Dermis blood vessel endothelial cell (primary cell): ENCODE results near the gene SFXN1. TPM values are rescaled to one million over a fixed set of nuclear protein-coding genes. Genes with fewer than 3 reads are reported as not detected.

Experiments used
- DNase-seq: peaks from one replicate; pipeline ENCODE4 v3.0.0; 2010
- total RNA-seq: library from RNA; depleted of rRNA; stranded (reverse); fragments of >200 nt; gene quantifications from 2 replicates; pipeline ENCODE4 v1.2.3, GENCODE V29; 2014

The SFXN1 gene
- total RNA-seq, 1 donor from 2014 or later = 109 TPM

- DNase-seq = no peak
These were observed 11.6 kb upstream of the SFXN1 start for GRCh38 chr5:175466700-175467318.

DNA sequence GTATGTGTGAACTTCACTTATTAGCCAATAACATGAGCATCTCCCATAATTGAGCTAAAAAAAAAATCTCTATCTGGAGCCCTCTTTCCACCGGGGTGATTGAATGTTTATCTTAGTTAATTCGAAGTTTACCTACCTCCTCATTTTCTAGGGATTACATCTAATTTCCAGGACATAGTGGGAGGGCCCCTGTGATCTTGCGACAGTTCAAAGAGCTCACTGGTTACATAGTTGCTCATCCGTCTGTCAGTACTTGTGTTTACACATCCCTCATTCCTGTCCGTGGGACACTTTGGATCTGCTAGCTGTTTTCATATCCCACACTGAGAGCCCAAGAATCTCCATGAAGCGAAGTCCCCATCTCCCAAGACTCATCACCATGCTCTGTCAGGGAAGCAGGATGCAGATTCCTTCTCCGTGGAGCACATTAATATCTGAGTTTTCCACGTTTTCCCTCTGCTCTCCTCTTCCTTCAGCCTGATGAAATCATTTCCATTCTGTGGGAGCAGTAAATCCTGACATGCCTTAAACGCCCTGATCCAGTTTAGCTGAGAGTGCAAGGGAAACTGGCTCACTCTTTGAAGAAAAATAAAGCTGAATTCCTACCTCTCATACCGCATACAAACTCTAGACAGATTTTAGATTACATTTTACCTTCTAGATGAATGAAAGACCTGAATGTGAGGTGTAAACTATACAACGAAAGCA lies 10.2 kb upstream of the SFXN1 start:
- DNase-seq = no peak

DNA sequence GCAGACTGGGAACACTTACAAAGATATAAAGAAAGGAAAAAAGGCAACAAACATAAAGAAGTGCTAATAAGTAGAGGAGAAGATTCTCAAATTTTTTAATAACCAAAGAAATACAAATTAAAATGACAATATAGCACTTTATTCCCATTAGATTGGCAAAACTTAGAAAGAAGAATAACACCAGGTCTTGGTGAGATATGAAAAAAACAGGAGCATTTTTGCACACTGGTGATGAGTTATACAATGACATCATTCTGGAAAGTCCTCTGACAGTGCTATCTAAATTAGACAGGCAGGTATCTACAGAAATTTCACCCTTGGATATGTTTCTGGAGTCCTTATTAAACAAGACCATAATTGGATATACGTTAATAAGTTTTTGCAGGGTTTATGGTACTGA lies 9.5 kb upstream of the SFXN1 start:
- DNase-seq = no peak

- DNase-seq = no peak
These were observed 8.4 kb upstream of the SFXN1 start for GRCh38 chr5:175469916-175470315.

- DNase-seq = no peak
These were observed 7.6 kb upstream of the SFXN1 start for GRCh38 chr5:175470781-175471180.

- no peak for DNase-seq
These were observed 7.2 kb upstream of the SFXN1 start for GRCh38 chr5:175471196-175471595.

GRCh38 chr5:175471628-175472027 lies 6.7 kb upstream of the SFXN1 start:
- DNase-seq = no peak

GRCh38 chr5:175472378-175472777 lies 6.0 kb upstream of the SFXN1 start:
- DNase-seq = no peak

DNA sequence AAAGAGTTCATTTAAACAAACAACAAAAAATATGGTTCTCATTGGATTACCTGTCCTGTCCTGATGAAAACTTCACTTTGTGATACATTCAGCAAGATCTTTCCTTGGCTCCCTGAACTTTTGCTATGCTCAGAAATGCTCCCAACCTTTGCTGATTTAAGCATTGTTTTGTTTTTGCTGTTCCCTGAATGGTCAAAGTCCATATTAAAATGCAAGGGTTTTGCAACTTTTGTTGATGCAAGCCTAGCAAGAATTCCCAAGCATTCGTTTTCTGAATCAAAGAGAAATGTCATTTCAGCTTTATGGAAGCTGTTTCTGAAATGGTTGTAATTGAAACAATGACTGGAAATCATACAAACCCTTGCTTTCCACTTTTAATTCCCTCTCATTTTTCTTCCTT lies 3.1 kb upstream of the SFXN1 start:
- DNase-seq = no peak

- no peak for DNase-seq
These were observed 920 bp upstream of the SFXN1 start for GRCh38 chr5:175477440-175477839.

DNA sequence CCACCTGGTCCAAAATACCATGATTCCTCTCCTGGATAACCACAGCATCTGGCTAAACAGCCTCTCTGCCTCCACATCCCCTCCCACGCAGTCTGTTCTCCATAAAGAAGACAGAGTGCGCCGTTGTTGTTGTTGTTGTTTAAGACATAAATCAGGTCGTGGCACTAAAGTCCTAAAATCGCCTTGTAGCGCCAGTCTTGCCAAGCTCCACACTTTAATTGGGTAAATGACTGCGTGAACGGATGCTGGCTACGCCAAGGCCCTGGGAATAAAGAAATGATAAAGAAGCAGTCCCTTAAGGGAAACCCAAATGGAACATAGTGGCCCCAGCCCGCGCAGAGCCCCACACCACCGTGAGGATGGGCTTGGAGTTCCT lies 364 bp upstream of the SFXN1 start:
- no peak for DNase-seq

GRCh38 chr5:175479125-175479881 lies 943 bp downstream of the SFXN1 start:
- DNase-seq = no peak

DNA sequence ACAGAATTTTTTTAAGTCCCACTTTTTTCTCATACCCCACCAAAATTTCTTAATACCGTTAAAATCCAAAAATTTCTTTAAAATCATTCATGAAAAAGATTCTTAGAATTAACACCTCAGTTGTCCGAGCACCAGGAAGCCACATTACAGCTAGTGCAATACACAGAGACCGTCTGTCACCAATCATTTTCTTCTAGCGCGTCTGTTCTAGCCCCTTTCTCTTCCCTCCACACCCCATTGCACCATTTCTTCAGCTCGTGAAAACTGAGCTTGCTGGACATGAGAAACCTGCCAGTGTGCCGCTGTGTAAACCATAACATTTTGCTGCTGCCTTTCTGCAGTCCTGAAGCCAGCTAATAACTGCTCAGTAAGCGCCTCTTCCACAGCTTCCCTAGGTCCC lies 5.0 kb downstream of the SFXN1 start:
- DNase-seq = no peak

GRCh38 chr5:175484322-175484721 lies 6.0 kb downstream of the SFXN1 start:
- DNase-seq = no peak

DNA sequence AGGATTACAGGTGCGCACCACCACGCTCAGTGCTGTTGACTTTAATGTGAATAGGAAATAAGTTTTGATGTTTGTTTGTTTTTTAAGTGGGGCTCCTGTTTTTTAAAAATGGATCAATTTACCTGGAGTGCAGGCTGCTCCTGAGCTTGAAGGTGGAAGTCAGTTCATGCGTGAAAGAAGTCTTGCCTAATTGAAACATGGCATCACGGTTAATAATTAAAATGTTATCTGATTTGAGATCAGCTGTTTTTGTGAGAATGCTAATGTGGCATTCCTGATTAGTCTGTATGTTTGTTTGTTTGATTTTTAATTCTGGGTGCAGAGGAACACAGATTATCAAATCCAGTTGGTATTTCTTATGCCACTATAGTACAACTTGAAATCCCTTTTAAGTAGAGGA lies 6.5 kb downstream of the SFXN1 start:
- no peak for DNase-seq

DNA sequence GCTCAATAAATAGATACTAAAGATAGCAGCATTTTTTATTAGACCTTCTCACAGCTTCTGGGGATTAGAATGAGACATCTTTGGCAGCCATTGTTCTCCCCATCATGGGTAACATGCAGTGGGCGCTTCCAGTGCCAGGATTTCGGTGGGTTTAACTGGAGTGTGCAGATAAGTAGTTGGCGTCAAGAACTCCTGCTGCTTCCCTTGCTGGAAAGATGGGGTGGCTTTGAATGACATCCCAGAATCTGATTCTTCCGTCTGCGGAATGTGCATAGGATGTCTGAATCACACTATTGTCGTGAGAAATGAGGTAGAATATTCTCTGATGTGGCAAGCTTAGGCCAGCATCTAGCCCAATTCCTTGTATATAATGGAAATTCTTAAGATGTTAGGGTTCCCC lies 7.3 kb downstream of the SFXN1 start:
- DNase-seq = no peak

- no peak for DNase-seq
These were observed 9.3 kb downstream of the SFXN1 start for GRCh38 chr5:175487514-175488222.

GRCh38 chr5:175489693-175490443 lies 11.5 kb downstream of the SFXN1 start:
- no peak for DNase-seq

DNA sequence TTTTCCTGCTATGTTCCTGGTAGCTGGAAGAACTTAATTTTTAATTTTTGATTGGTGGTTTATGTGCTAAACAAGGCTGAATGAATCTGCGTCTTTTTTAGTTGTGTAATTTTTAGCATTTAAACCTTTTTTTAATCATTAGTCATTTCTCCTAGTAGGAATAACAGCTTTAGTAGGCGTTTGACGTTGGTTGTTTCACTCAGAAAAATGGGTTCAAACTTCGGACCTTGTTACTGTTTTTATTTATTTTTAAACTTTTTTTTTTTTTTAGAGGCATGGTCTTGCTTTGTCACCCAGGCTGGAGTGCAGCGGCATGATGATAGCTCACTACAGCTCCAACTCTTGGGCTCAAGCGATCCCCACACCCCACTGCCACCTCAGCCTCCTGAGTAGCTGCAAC lies 12.9 kb downstream of the SFXN1 start:
- DNase-seq = no peak

GRCh38 chr5:175493260-175493659 lies 14.9 kb downstream of the SFXN1 start:
- no peak for DNase-seq

DNA sequence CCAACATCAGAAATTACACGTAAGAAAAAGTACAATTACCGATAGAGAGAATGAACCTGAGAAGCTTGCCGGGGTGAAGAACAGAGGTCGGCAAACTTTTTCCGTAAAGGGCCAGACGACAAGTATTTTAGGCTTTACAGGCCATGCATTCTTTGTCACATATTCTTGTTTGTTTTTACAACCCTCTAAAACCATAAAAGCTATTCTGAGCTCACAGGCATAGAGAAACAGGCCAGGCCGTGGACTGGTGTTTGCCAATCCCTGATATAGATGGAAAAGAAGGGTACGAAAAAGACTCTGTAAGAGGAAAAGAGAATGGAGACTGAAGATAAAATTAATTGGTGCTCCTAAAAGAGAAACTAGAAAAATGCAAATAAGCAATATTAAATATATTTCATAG lies 15.4 kb downstream of the SFXN1 start:
- DNase-seq = no peak
